PFSK-1 (cell line): ENCODE measurements around the gene FBN3.

Experiments used
- POLR2AphosphoS5 ChIP-seq: IDR thresholded peaks from 2 replicates; pipeline ENCODE4 v1.6.1; 2012; ENCODE audit warnings: low read depth, mild to moderate bottlenecking, control low read depth, low read length, moderate library complexity
- REST ChIP-seq, 2 experiments: IDR thresholded peaks; 2 replicates each; pipeline versions ENCODE4 v1.6.1 to v1.8.0; 2011 to 2012; ENCODE audit warnings: low read depth in 2 of 2, low read length in 2 of 2, control low read depth in 1 of 2, inconsistent platforms in 1 of 2, mild to moderate bottlenecking in 1 of 2, moderate library complexity in 1 of 2; ENCODE audit not compliant: insufficient read depth in 1 of 2
- SIN3A ChIP-seq: IDR thresholded peaks from 2 replicates; pipeline ENCODE4 v1.6.1; 2012; ENCODE audit warnings: mild to moderate bottlenecking, low read length, moderate library complexity, borderline replicate concordance; ENCODE audit not compliant: insufficient read depth
- TAF1 ChIP-seq: IDR thresholded peaks from 2 replicates; pipeline ENCODE4 v1.6.1; 2012; ENCODE audit warnings: low read length, control low read depth, borderline replicate concordance; ENCODE audit not compliant: insufficient read depth

DNA sequence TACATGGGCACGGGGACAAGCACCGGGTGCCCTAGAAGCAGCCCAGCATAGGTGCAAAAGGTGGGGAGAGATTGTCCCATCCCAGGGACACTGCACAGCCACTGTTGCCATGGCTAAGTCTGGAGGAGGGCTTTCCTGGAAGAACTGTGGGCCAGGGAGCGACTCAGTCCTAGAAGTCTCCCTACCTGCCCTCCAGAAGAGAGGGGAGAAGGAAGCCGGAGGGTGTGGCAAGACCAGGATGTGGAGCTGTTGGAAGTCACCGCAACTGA lies 2.3 kb upstream of the FBN3 start:
- TF ChIP-seq POLR2AphosphoS5 (no peak), TAF1 (no peak), REST (IDR thresholded peaks at IDR 0.05; ENCODE audit: insufficient read depth in 1 of 2, low read depth in 2 of 2, low read length in 2 of 2) (no peak), SIN3A (no peak)
